ENCODE data around the gene KANK4. TPM values are rescaled to one million over a fixed set of nuclear protein-coding genes. Genes with fewer than 3 reads are reported as not detected.

The KANK4 gene
- total RNA-seq, 2 experiments from 2014 or later: not detected

DNA sequence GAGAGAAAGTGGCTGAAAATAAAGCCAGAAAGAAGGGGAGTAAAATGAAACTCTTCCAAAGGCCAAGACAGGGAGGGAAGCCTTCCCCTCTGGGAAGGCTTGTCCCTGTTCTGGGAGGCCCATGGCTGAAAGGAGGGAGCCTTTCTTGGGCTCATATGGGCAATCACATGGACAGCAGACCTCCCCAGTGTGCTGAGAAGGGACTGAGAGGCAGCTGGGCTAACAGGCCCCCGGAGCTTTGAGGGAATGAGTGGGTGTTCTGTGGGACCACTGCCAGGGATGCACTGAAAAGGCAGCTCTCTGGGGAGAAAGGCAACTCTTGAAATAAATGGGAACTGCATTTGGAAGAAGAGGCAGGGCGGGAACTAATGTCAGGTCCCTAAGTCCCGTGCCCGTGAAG is 39.1 kb downstream of the KANK4 start:
- no TSS peak for BruUV-seq (replicated peaks)
- Histone ChIP-seq H3K4me2 (ENCODE audit: low read length) (no peak overlapping the region), H3K4me3 (ENCODE audit: low read depth, low read length, poor library complexity, severe bottlenecking) (no peak overlapping the region), H3K9me3 (ENCODE audit: low read length) (no peaks in the 10 kb centered on the region), H2AFZ (ENCODE audit: low read length) (no peak overlapping the region), H3K9me2 (ENCODE audit: insufficient read depth, low read length) (no peaks in the 10 kb centered on the region), H4K20me1 (ENCODE audit: insufficient read depth, low read length) (no peaks in the 10 kb centered on the region), H3K36me3 (ENCODE audit: insufficient read depth, low read length) (no peaks in the 10 kb centered on the region), H3K79me2 (ENCODE audit: insufficient read depth, low read depth, low read length) (no peaks in the 10 kb centered on the region), H3K4me1 (ENCODE audit: insufficient read depth, low read length, poor library complexity, severe bottlenecking) (no peaks in the 10 kb centered on the region), H3K27ac (ENCODE audit: low read depth, low read length, poor library complexity, severe bottlenecking) (no peak overlapping the region)
- CTCF ChIA-PET (ENCODE audit: unreplicated experiment): no interaction called here
- intact Hi-C loops (cut with micrococcal nuclease; ENCODE audit: unreplicated experiment): no loop called here
- DNase-seq (ENCODE audit: low spot score): no peak
- POLR2A ChIA-PET: no interaction called here
- TF ChIP-seq, protein P1, sequence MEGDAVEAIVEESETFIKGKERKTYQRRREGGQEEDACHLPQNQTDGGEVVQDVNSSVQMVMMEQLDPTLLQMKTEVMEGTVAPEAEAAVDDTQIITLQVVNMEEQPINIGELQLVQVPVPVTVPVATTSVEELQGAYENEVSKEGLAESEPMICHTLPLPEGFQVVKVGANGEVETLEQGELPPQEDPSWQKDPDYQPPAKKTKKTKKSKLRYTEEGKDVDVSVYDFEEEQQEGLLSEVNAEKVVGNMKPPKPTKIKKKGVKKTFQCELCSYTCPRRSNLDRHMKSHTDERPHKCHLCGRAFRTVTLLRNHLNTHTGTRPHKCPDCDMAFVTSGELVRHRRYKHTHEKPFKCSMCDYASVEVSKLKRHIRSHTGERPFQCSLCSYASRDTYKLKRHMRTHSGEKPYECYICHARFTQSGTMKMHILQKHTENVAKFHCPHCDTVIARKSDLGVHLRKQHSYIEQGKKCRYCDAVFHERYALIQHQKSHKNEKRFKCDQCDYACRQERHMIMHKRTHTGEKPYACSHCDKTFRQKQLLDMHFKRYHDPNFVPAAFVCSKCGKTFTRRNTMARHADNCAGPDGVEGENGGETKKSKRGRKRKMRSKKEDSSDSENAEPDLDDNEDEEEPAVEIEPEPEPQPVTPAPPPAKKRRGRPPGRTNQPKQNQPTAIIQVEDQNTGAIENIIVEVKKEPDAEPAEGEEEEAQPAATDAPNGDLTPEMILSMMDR (conservative IDR thresholded peaks at IDR 0.05; ENCODE audit: low read length): no peak
- TF ChIP-seq EZH2phosphoT487 (IDR thresholded peaks at IDR 0.05; ENCODE audit: borderline replicate concordance, low read depth, low read length): no peak

- intact Hi-C loops (cut with micrococcal nuclease; ENCODE audit: unreplicated experiment): no loop called here
- ChIA-PET CTCF (ENCODE audit: unreplicated experiment) (no interaction called here), POLR2A (no interaction called here)
- no peaks in the 10 kb centered on the region for H3K9me3 ChIP-seq (ENCODE audit: low read length)
- no peak overlapping the region for H3K4me3 ChIP-seq (ENCODE audit: low read depth, low read length, poor library complexity, severe bottlenecking)
- H3K4me1 ChIP-seq (ENCODE audit: insufficient read depth, low read length, poor library complexity, severe bottlenecking): peaks cover 8% of the 10 kb centered on the region
- H3K4me2 ChIP-seq (ENCODE audit: low read length): no peak overlapping the region
- H3K27ac ChIP-seq (ENCODE audit: low read depth, low read length, poor library complexity, severe bottlenecking): no peak overlapping the region
- H3K36me3 ChIP-seq (ENCODE audit: insufficient read depth, low read length): no peaks in the 10 kb centered on the region
- no peaks in the 10 kb centered on the region for H3K79me2 ChIP-seq (ENCODE audit: insufficient read depth, low read depth, low read length)
- no peak for TF ChIP-seq EZH2phosphoT487 (IDR thresholded peaks at IDR 0.05; ENCODE audit: borderline replicate concordance, low read depth, low read length)
- TF ChIP-seq, protein P1 (conservative IDR thresholded peaks at IDR 0.05; ENCODE audit: low read length): no peak
- DNase-seq (ENCODE audit: low spot score): no peak
- no TSS peak for BruUV-seq (replicated peaks)
- H3K9me2 ChIP-seq (ENCODE audit: insufficient read depth, low read length): no peaks in the 10 kb centered on the region
- H2AFZ ChIP-seq (ENCODE audit: low read length): no peak overlapping the region
- no peaks in the 10 kb centered on the region for H4K20me1 ChIP-seq (ENCODE audit: insufficient read depth, low read length)
These were observed 42.4 kb downstream of the KANK4 start for GRCh38 chr1:62276791-62277190.

- Histone ChIP-seq H3K9me2 (ENCODE audit: insufficient read depth, low read length) (no peaks in the 10 kb centered on the region), H3K4me3 (ENCODE audit: low read depth, low read length, poor library complexity, severe bottlenecking) (no peak overlapping the region), H4K20me1 (ENCODE audit: insufficient read depth, low read length) (no peaks in the 10 kb centered on the region), H2AFZ (ENCODE audit: low read length) (no peak overlapping the region), H3K79me2 (ENCODE audit: insufficient read depth, low read depth, low read length) (no peaks in the 10 kb centered on the region), H3K9me3 (ENCODE audit: low read length) (no peaks in the 10 kb centered on the region), H3K27ac (ENCODE audit: low read depth, low read length, poor library complexity, severe bottlenecking) (no peak overlapping the region), H3K4me1 (ENCODE audit: insufficient read depth, low read length, poor library complexity, severe bottlenecking) (peaks cover 10% of the 10 kb centered on the region), H3K36me3 (ENCODE audit: insufficient read depth, low read length) (no peaks in the 10 kb centered on the region), H3K4me2 (ENCODE audit: low read length) (no peak overlapping the region)
- POLR2A ChIA-PET: no interaction called here
- BruUV-seq (replicated peaks): no TSS peak
- intact Hi-C loops (cut with micrococcal nuclease; ENCODE audit: unreplicated experiment): no loop called here
- TF ChIP-seq, protein P1 (conservative IDR thresholded peaks at IDR 0.05; ENCODE audit: low read length): no peak
- TF ChIP-seq EZH2phosphoT487 (IDR thresholded peaks at IDR 0.05; ENCODE audit: borderline replicate concordance, low read depth, low read length): no peak
- no peak for DNase-seq (ENCODE audit: low spot score)
- CTCF ChIA-PET (ENCODE audit: unreplicated experiment): no interaction called here
These were observed 44.4 kb downstream of the KANK4 start for GRCh38 chr1:62274496-62275485.
